Neural cell (in vitro differentiated cells): ENCODE measurements around the gene CHST11. TPM values are rescaled to one million over a fixed set of nuclear protein-coding genes. Genes with fewer than 3 reads are reported as not detected.

ENCODE experiments used
- H2AFZ ChIP-seq: fragments of 200-600, 300-800 bp; sonication (generic), shearing (Covaris generic); 2 replicates; pipeline ENCODE4 v1.6.0; 2014; ENCODE audit warnings: low read depth, mild to moderate bottlenecking, antibody characterized with exemption, low read length, moderate library complexity
- H3F3A ChIP-seq: fragments of 200-600 bp; shearing (Covaris generic); 2 replicates; pipeline ENCODE4 v1.6.1; 2016; ENCODE audit warnings: mild to moderate bottlenecking, moderate library complexity, mixed read lengths, antibody characterized with exemption, low read length; ENCODE audit not compliant: insufficient read depth, poor library complexity, severe bottlenecking
- H3K27ac ChIP-seq: fragments of 200-600, 300-800 bp; sonication (generic), shearing (Covaris generic); 2 replicates; pipeline ENCODE4 v1.5.1; 2014; ENCODE audit warnings: mild to moderate bottlenecking, low read length, moderate library complexity
- H3K27me3 ChIP-seq: fragments of 300-800, 200-600 bp; sonication (generic), shearing (Covaris generic); 2 replicates; pipeline ENCODE4 v1.6.0; 2014; ENCODE audit warnings: mild to moderate bottlenecking, low read depth, low read length, moderate library complexity; ENCODE audit not compliant: insufficient read depth
- H3K36me3 ChIP-seq: fragments of 300-800, 200-600 bp; sonication (generic), shearing (Covaris generic); 2 replicates; pipeline ENCODE4 v1.5.1; 2014; ENCODE audit warnings: mild to moderate bottlenecking, antibody characterized with exemption, low read length, moderate library complexity; ENCODE audit not compliant: insufficient read depth
- H3K4me2 ChIP-seq: fragments of 300-800, 200-600 bp; sonication (generic), shearing (Covaris generic); 2 replicates; pipeline ENCODE4 v1.6.0; 2014; ENCODE audit warnings: mild to moderate bottlenecking, low read length
- H3K4me3 ChIP-seq: fragments of 300-800, 200-600 bp; sonication (generic), shearing (Covaris generic); 2 replicates; pipeline ENCODE4 v1.5.1; 2014; ENCODE audit warnings: mild to moderate bottlenecking, low read length, moderate library complexity
- H3K79me2 ChIP-seq: fragments of 200-600 bp; shearing (Covaris generic); replicated peaks from 2 replicates; pipeline ENCODE4 v1.6.0; 2014; ENCODE audit warnings: mild to moderate bottlenecking, low read length, moderate library complexity; ENCODE audit not compliant: insufficient read depth
- H3K9ac ChIP-seq: fragments of 300-800, 200-600 bp; sonication (generic), shearing (Covaris generic); 2 replicates; pipeline ENCODE4 v1.6.1; 2016; ENCODE audit warnings: mild to moderate bottlenecking, low read length, mixed read lengths
- H3K9me2 ChIP-seq: fragments of 200-600 bp; shearing (Covaris generic); 2 replicates; pipeline ENCODE4 v1.6.1; 2016; ENCODE audit warnings: mild to moderate bottlenecking, low read length, mixed read lengths; ENCODE audit not compliant: insufficient read depth
- H3K9me3 ChIP-seq: fragments of 200-600, 300-800 bp; sonication (generic), shearing (Covaris generic); 2 replicates; pipeline ENCODE4 v1.6.1; 2016; ENCODE audit warnings: mild to moderate bottlenecking, mixed run types, low read length, moderate library complexity, mixed read lengths
- H4K20me1 ChIP-seq: fragments of 200-600 bp; shearing (Covaris generic); 2 replicates; pipeline ENCODE4 v1.6.1; 2016; ENCODE audit warnings: mild to moderate bottlenecking, mixed run types; ENCODE audit not compliant: insufficient read depth
- CTCF ChIP-seq: fragments of 450-650 bp; IDR thresholded peaks from 2 replicates; pipeline ENCODE4 v1.5.1; 2014; ENCODE audit warnings: antibody characterized with exemption, mild to moderate bottlenecking, moderate library complexity; ENCODE audit not compliant: poor library complexity, severe bottlenecking
- EP300 ChIP-seq: fragments of 450-650 bp; conservative IDR thresholded peaks from 2 replicates; pipeline ENCODE4 v1.6.1; 2014; ENCODE audit warnings: antibody characterized with exemption, mild to moderate bottlenecking, moderate library complexity; ENCODE audit not compliant: poor library complexity, severe bottlenecking
- EZH2 ChIP-seq: fragments of 200-600, 300-800 bp; shearing (Covaris generic), sonication (generic); IDR thresholded peaks from 2 replicates; pipeline ENCODE4 v1.6.1; 2014; ENCODE audit warnings: antibody characterized with exemption, low read length, borderline replicate concordance, mild to moderate bottlenecking; ENCODE audit not compliant: insufficient read depth, poor library complexity, severe bottlenecking
- MXI1 ChIP-seq: fragments of 450-650 bp; conservative IDR thresholded peaks from 2 replicates; pipeline ENCODE4 v1.6.1; 2014; ENCODE audit warnings: antibody characterized with exemption, mild to moderate bottlenecking; ENCODE audit not compliant: poor library complexity, severe bottlenecking
- POLR2AphosphoS5 ChIP-seq: IDR thresholded peaks from 2 replicates; pipeline ENCODE4 v1.6.1; 2012
- RAD21 ChIP-seq: fragments of 450-650 bp; conservative IDR thresholded peaks from 2 replicates; pipeline ENCODE4 v1.6.1; 2014; ENCODE audit warnings: antibody characterized with exemption, mild to moderate bottlenecking, moderate library complexity
- SMC3 ChIP-seq: fragments of 450-650 bp; conservative IDR thresholded peaks from 2 replicates; pipeline ENCODE4 v1.6.1; 2014; ENCODE audit warnings: antibody characterized with exemption, mild to moderate bottlenecking, moderate library complexity; ENCODE audit not compliant: poor library complexity
- TAF1 ChIP-seq: IDR thresholded peaks from 2 replicates; pipeline ENCODE4 v1.6.1; 2012; ENCODE audit warnings: low read depth
- polyA minus RNA-seq: library from RNA; depleted of rRNA, polyadenylated mRNA; stranded (reverse); fragments of >200 nt; gene quantifications from 2 replicates; pipeline ENCODE4 v1.2.3, GENCODE V29; 2014
- polyA plus RNA-seq: library from polyadenylated mRNA; depleted of rRNA; stranded (reverse); fragments of >200 nt; gene quantifications from 2 replicates; pipeline ENCODE4 v1.2.3, GENCODE V29; 2014
- TF ChIP-seq, protein P1 (sequence below): IDR thresholded peaks from 2 replicates; pipeline ENCODE4 v1.6.1; 2012; ENCODE audit warnings: borderline replicate concordance

The CHST11 gene
- 14.5 and 15.0 TPM in 2 replicates for polyA plus RNA-seq
- polyA minus RNA-seq: 49.4 and 51.5 TPM in 2 replicates

DNA sequence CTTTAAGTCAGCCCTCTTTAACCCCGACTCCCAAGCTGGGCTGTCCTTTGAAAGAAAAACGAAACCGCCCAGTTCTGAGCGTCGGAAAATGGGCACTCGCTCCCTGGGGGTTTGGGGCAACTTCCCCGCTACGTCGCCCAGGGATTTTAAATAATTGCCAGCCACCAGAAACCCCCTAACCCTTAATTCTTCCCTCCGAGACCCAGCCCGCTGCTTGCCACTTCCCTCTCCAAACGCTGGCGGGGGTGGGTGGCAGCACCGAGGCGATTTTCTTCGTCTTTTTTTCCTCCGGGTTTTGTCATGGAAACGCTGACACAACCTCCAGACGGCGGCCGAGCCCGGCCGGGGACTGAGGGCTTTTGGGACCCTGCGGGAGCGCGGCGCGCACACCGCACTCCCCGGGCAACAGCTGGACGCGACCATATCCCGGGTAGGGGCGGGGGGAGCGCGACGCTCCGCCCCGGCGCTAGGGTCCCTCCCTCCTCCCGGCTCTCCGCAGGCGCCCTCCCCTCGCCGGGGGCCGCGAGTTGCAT is at the start of gene CHST11:
TSS of gene CHST11 (plus strand) at position 532 of the 533 bp plus-strand sequence.
- Histone ChIP-seq H3F3A (no peaks in the 10 kb centered on the region), H3K36me3 (no peaks in the 10 kb centered on the region), H3K27ac (peak within 1 kb of the TSS; percentile 82), H4K20me1 (no peaks in the 10 kb centered on the region), H3K9me3 (no peaks in the 10 kb centered on the region), H3K27me3 (no peaks in the 10 kb centered on the region), H3K9me2 (no peaks in the 10 kb centered on the region), H3K4me3 (peak within 1 kb of the TSS; percentile 88), H3K79me2 (peaks cover 34% of the 10 kb centered on the region), H3K9ac (peak within 1 kb of the TSS; percentile 82), H2AFZ (peak within 1 kb of the TSS; percentile 53), H3K4me2 (peak within 1 kb of the TSS; percentile 42)
- TF ChIP-seq CTCF (peak; percentile 67), EP300 (peak; percentile 42), SMC3 (peak; percentile 57), EZH2 (no peak), POLR2AphosphoS5 (no peak), RAD21 (peak; percentile 59), MXI1 (peak; percentile 58), TAF1 (no peak)

DNA sequence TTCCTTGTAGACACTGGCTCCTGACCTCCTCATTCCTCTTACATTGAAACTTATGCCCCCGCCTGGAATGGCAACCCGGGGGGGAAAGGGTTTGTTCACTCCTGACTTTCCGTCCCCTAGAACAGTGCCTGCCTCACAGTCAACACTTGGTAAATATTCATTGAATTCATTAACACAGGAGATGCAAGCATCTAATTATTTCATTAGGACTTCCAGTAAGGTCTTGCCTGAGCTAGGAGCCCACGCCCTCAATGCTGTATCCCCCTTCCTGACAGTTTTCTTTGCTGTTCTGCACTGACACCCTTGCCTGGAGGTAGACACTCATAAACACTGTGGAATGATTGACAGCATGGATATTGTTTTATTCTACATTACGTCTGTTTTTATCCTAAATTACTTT is 49.3 kb upstream of the CHST11 start:
- Histone ChIP-seq H3K36me3 (no peaks in the 10 kb centered on the region), H2AFZ (no peak overlapping the region), H3K79me2 (no peaks in the 10 kb centered on the region), H3F3A (no peaks in the 10 kb centered on the region), H3K9me3 (no peaks in the 10 kb centered on the region), H3K4me3 (no peak overlapping the region), H3K9ac (no peak overlapping the region), H3K27me3 (no peaks in the 10 kb centered on the region), H3K9me2 (no peaks in the 10 kb centered on the region), H4K20me1 (no peaks in the 10 kb centered on the region), H3K4me2 (no peak overlapping the region), H3K27ac (no peak overlapping the region)
- TF ChIP-seq EP300 (no peak), RAD21 (no peak), SMC3 (no peak), TAF1 (no peak), POLR2AphosphoS5 (no peak), EZH2 (no peak), MXI1 (no peak), CTCF (no peak)
- TF ChIP-seq, protein P1, sequence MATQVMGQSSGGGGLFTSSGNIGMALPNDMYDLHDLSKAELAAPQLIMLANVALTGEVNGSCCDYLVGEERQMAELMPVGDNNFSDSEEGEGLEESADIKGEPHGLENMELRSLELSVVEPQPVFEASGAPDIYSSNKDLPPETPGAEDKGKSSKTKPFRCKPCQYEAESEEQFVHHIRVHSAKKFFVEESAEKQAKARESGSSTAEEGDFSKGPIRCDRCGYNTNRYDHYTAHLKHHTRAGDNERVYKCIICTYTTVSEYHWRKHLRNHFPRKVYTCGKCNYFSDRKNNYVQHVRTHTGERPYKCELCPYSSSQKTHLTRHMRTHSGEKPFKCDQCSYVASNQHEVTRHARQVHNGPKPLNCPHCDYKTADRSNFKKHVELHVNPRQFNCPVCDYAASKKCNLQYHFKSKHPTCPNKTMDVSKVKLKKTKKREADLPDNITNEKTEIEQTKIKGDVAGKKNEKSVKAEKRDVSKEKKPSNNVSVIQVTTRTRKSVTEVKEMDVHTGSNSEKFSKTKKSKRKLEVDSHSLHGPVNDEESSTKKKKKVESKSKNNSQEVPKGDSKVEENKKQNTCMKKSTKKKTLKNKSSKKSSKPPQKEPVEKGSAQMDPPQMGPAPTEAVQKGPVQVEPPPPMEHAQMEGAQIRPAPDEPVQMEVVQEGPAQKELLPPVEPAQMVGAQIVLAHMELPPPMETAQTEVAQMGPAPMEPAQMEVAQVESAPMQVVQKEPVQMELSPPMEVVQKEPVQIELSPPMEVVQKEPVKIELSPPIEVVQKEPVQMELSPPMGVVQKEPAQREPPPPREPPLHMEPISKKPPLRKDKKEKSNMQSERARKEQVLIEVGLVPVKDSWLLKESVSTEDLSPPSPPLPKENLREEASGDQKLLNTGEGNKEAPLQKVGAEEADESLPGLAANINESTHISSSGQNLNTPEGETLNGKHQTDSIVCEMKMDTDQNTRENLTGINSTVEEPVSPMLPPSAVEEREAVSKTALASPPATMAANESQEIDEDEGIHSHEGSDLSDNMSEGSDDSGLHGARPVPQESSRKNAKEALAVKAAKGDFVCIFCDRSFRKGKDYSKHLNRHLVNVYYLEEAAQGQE: no peak
